Retinal pigment epithelial cell (primary cell): ENCODE data around the gene LMAN1L.

Experiments
- DNase-seq: peaks from one replicate; pipeline ENCODE4 v3.0.0-alpha.2; 2010; ENCODE audit warnings: low read depth
- H3K4me3 ChIP-seq: 2 replicates; pipeline ENCODE4 v1.5.1; 2011; ENCODE audit warnings: mild to moderate bottlenecking, low read length, control low read depth, moderate library complexity
- TF ChIP-seq, protein P1 (sequence below): conservative IDR thresholded peaks from 2 replicates; pipeline ENCODE4 v1.5.1; 2011; ENCODE audit warnings: low read depth, low read length, control low read depth, inconsistent platforms

LMAN1L gene

GRCh38 chr15:74802290-74802689 lies 10.3 kb upstream of the LMAN1L start:
- no peak for DNase-seq
- TF ChIP-seq, protein P1, sequence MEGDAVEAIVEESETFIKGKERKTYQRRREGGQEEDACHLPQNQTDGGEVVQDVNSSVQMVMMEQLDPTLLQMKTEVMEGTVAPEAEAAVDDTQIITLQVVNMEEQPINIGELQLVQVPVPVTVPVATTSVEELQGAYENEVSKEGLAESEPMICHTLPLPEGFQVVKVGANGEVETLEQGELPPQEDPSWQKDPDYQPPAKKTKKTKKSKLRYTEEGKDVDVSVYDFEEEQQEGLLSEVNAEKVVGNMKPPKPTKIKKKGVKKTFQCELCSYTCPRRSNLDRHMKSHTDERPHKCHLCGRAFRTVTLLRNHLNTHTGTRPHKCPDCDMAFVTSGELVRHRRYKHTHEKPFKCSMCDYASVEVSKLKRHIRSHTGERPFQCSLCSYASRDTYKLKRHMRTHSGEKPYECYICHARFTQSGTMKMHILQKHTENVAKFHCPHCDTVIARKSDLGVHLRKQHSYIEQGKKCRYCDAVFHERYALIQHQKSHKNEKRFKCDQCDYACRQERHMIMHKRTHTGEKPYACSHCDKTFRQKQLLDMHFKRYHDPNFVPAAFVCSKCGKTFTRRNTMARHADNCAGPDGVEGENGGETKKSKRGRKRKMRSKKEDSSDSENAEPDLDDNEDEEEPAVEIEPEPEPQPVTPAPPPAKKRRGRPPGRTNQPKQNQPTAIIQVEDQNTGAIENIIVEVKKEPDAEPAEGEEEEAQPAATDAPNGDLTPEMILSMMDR: no peak
- no peak overlapping the region for H3K4me3 ChIP-seq

DNA sequence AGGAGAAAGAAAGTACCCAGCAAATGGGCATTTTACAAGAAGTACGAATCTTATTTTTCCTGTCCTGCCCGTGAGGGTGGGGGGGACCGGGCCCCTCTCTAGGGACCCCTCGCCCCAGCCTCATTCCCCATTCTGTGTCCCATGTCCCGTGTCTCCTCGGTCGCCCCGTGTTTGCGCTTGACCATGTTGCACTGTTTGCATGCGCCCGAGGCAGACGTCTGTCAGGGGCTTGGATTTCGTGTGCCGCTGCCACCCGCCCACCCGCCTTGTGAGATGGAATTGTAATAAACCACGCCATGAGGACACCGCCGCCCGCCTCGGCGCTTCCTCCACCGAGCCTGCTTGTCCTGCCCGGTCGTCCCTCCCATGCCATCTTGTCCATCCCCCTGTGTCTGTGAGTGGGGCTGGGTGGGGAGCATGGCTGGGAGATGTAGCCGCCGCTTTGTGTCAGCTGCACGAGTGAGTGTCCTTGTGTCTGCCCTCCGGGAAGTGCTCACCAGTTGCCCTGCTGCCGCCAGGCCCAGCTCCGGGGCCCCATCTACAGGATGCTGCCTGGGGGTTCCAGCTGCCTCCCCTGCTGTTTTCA lies 9.7 kb upstream of the LMAN1L start:
- H3K4me3 ChIP-seq: no peak overlapping the region
- no peak for DNase-seq
- TF ChIP-seq, protein P1: no peak

GRCh38 chr15:74804935-74805334 lies 7.7 kb upstream of the LMAN1L start:
- no peak for DNase-seq
- TF ChIP-seq, protein P1: no peak
- H3K4me3 ChIP-seq: no peak overlapping the region

DNA sequence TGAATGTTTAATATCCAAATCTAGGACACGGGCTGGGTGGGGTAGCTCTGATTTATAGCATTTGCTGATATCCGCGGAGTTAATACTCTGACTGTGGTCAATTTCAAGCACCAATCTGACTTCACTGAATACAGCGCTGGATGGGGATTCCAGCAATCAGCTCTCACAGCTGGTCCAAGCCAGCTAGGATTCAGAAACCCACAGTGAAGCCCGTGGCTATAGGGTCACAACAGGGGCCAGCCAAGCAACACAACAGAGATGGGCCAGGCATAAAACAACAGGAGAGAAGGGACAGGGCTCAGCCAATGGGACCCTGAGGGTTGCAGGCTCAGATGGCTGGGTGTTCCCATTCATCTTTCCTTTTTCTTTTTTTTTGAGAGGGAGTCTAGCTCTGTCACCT lies 5.4 kb upstream of the LMAN1L start:
- no peak overlapping the region for H3K4me3 ChIP-seq
- TF ChIP-seq, protein P1: no peak
- DNase-seq: no peak

GRCh38 chr15:74808078-74808839 lies 4.4 kb upstream of the LMAN1L start:
- TF ChIP-seq, protein P1: no peak
- H3K4me3 ChIP-seq: no peak overlapping the region
- DNase-seq: no peak

GRCh38 chr15:74808840-74809229 lies 3.8 kb upstream of the LMAN1L start:
- TF ChIP-seq, protein P1: peak; percentile 24

DNA sequence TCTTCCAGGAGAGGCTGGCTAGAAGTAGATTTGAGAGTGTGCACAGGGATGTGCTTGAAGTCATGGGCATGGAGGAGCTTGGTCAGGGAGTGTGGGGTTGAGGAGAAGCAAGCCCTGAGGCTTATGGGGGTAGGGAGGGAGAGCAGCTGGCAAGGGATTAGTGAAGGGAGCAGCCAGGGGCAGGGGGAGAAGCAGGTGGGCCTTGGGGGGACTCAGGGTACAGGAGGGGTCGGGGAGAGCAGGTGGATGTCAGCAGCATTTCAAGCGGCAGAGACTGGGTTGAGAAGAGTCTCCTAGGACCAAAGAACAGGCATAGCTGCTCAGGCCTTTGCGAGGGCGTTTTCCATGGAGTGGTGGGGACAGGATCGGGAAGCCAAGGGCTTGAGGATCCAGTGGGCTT lies 3.4 kb upstream of the LMAN1L start:
- no peak overlapping the region for H3K4me3 ChIP-seq
- no peak for DNase-seq
- TF ChIP-seq, protein P1: no peak

More at GRCh38 chr15:74808840-74809229, 3.8 kb upstream of the LMAN1L start:
- no peak overlapping the region for H3K4me3 ChIP-seq
- no peak for DNase-seq
